ENCODE results near the gene ITGB4. TPM values are rescaled to one million over a fixed set of nuclear protein-coding genes. Genes with fewer than 3 reads are reported as not detected.

The ITGB4 gene
- total and polyA plus RNA-seq, 2 of the 13 experiments (the other 11 are each of a cell fraction or from before 2014, with no cell fraction given): 6.9 to 14.5 TPM

- TF ChIP-seq, protein P1, sequence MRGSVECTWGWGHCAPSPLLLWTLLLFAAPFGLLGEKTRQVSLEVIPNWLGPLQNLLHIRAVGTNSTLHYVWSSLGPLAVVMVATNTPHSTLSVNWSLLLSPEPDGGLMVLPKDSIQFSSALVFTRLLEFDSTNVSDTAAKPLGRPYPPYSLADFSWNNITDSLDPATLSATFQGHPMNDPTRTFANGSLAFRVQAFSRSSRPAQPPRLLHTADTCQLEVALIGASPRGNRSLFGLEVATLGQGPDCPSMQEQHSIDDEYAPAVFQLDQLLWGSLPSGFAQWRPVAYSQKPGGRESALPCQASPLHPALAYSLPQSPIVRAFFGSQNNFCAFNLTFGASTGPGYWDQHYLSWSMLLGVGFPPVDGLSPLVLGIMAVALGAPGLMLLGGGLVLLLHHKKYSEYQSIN (CRISPR knock-in tag; IDR thresholded peaks at IDR 0.05; ENCODE audit: borderline replicate concordance): no peak
- TF ChIP-seq FOXK2 (IDR thresholded peaks at IDR 0.05) (no peak), ZNF33B (CRISPR knock-in tag; IDR thresholded peaks at IDR 0.05) (no peak), SALL1 (CRISPR knock-in tag; IDR thresholded peaks at IDR 0.05) (no peak; the same call in 1 of the 2 replicates), E2F5 (CRISPR knock-in tag; conservative IDR thresholded peaks at IDR 0.05) (no peak), MEIS2 (CRISPR knock-in tag; IDR thresholded peaks at IDR 0.05) (no peak), DBP (CRISPR knock-in tag; IDR thresholded peaks at IDR 0.05; ENCODE audit: not compliant biosample characterization) (no peak), ZNF501 (CRISPR knock-in tag; IDR thresholded peaks at IDR 0.05) (no peak), ZNF605 (CRISPR knock-in tag; IDR thresholded peaks at IDR 0.05) (0 out of 2 replicates have a peak, but pooled peaks have one; percentile 53), MAFK (conservative IDR thresholded peaks at IDR 0.05 in 1 of 2, IDR thresholded peaks at IDR 0.05 in 1 of 2; ENCODE audit: low read length in 2 of 2) (no peak), SSRP1 (CRISPR knock-in tag; IDR thresholded peaks at IDR 0.05) (no peak), NFRKB (IDR thresholded peaks at IDR 0.05) (no peak), ZNF564 (CRISPR knock-in tag; IDR thresholded peaks at IDR 0.05) (0 out of 2 replicates have a peak, but pooled peaks have one; percentile 0), ZNF468 (CRISPR knock-in tag; IDR thresholded peaks at IDR 0.05) (no peak), ZNF761 (CRISPR knock-in tag; conservative IDR thresholded peaks at IDR 0.05) (no peak), DZIP1 (CRISPR knock-in tag; IDR thresholded peaks at IDR 0.05) (no peak), HOXA9 (CRISPR knock-in tag; IDR thresholded peaks at IDR 0.05; ENCODE audit: borderline replicate concordance) (no peak)
- TF ChIP-seq, protein P2, sequence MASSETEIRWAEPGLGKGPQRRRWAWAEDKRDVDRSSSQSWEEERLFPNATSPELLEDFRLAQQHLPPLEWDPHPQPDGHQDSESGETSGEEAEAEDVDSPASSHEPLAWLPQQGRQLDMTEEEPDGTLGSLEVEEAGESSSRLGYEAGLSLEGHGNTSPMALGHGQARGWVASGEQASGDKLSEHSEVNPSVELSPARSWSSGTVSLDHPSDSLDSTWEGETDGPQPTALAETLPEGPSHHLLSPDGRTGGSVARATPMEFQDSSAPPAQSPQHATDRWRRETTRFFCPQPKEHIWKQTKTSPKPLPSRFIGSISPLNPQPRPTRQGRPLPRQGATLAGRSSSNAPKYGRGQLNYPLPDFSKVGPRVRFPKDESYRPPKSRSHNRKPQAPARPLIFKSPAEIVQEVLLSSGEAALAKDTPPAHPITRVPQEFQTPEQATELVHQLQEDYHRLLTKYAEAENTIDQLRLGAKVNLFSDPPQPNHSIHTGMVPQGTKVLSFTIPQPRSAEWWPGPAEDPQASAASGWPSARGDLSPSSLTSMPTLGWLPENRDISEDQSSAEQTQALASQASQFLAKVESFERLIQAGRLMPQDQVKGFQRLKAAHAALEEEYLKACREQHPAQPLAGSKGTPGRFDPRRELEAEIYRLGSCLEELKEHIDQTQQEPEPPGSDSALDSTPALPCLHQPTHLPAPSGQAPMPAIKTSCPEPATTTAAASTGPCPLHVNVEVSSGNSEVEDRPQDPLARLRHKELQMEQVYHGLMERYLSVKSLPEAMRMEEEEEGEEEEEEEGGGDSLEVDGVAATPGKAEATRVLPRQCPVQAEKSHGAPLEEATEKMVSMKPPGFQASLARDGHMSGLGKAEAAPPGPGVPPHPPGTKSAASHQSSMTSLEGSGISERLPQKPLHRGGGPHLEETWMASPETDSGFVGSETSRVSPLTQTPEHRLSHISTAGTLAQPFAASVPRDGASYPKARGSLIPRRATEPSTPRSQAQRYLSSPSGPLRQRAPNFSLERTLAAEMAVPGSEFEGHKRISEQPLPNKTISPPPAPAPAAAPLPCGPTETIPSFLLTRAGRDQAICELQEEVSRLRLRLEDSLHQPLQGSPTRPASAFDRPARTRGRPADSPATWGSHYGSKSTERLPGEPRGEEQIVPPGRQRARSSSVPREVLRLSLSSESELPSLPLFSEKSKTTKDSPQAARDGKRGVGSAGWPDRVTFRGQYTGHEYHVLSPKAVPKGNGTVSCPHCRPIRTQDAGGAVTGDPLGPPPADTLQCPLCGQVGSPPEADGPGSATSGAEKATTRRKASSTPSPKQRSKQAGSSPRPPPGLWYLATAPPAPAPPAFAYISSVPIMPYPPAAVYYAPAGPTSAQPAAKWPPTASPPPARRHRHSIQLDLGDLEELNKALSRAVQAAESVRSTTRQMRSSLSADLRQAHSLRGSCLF (CRISPR knock-in tag; IDR thresholded peaks at IDR 0.05; ENCODE audit: borderline replicate concordance): no peak
- TF ChIP-seq, protein P3, sequence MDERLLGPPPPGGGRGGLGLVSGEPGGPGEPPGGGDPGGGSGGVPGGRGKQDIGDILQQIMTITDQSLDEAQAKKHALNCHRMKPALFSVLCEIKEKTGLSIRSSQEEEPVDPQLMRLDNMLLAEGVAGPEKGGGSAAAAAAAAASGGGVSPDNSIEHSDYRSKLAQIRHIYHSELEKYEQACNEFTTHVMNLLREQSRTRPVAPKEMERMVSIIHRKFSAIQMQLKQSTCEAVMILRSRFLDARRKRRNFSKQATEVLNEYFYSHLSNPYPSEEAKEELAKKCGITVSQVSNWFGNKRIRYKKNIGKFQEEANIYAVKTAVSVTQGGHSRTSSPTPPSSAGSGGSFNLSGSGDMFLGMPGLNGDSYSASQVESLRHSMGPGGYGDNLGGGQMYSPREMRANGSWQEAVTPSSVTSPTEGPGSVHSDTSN (CRISPR knock-in tag; IDR thresholded peaks at IDR 0.05): no peak
These were observed 23.5 kb upstream of the ITGB4 start (continued) for GRCh38 chr17:75697651-75698291.
